ENCODE data around the gene ROGDI.

ROGDI gene, protein sequence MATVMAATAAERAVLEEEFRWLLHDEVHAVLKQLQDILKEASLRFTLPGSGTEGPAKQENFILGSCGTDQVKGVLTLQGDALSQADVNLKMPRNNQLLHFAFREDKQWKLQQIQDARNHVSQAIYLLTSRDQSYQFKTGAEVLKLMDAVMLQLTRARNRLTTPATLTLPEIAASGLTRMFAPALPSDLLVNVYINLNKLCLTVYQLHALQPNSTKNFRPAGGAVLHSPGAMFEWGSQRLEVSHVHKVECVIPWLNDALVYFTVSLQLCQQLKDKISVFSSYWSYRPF

DNA sequence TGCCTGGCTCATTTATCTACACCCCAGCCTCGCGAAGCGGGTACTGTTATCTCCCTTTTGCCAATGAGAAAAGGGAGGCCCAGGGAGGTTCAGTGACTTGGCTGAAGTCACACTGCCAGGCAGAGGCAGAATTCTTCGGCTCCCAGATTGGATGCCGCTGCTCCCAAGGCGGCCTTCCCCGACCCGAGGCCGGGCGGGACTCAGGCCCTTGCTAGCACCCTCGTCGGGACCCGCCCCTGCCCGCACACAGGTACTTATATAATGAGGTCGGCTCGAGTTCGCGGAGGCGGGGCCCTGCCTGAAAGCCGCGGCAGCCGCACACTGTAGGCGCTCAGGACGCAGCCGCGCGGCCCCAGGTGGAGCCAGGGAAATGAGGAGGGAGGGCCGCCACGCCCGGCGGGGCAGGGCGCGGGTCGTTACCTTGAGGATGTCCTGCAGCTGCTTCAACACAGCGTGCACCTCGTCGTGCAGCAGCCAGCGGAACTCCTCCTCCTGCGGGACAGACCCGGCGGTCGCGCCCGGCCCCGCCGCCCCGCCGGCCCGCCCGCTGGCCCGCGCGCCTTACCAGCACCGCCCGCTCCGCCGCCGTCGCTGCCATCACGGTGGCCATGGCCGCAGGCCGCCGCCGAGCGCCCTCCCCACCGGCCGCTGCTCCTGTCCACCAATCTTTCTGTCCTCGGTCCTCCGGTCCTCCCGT, at the start of gene ROGDI:
Gene ROGDI, minus strand, starts transcription at position 672 of the 697 bp plus-strand sequence. Its CDS starts 62 bp downstream, at position 610.
- no peak for DNase-seq

DNA sequence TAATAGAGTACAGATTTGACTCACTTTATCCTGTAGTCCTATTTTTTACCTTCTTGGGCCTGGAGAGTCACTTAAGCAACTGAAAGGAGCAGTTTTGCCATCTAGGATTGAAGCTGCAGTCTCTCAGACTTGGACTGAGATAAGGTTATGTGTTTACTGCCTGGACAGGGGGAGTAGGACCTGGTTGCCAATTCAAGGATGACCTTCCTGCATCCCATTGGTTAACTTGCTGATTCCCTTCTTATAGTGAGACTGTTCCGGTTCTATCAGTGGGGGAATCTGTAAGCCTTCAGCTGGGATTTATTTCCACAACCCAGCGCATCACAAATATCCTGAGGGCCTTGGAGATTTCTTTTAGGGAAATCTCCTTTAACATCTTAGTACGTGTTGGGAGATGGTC, 47.8 kb upstream of the ROGDI start:
- DNase-seq = no peak

DNA sequence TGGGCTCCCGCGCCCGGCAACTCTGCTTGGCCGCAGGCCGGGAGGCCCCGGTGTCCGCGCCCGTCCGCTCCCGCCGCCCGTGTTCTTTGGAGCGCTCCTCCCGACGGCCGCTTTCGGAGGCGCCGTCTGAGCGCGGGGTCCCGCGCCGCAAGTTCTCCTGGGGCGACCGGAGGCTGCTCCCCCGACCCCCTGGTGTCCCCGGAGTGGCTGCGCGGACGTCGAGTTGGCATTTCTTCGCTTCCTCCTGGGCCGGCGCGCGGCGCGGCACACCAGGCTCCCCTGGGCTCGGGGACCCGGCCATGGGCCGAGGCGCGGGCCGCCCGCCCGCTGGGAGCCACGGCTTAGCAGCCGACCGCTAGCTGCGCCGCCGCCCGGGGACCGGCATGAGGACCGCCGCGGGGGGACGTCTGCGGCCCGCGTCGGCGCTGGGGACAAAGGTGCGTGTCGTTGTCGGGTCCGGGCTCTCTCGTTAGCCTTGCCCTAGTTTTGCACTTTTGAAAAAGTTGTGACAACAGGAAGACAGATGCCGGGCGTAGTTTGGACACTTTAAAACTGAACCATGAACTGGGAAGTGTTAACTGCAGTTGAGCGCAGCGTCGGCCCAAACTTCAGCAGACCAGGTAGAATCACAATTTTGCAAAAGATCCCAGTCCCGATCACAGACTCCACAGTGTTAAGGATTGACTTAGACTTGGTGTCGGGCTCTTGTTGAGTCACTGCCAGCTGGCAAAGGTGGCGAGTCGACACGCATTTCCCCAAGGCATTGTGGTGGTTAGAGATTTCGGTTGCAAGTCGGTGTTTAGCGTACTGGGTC, 45.5 kb upstream of the ROGDI start:
- DNase-seq = peak in 1 of 2 donors; percentile 60

DNA sequence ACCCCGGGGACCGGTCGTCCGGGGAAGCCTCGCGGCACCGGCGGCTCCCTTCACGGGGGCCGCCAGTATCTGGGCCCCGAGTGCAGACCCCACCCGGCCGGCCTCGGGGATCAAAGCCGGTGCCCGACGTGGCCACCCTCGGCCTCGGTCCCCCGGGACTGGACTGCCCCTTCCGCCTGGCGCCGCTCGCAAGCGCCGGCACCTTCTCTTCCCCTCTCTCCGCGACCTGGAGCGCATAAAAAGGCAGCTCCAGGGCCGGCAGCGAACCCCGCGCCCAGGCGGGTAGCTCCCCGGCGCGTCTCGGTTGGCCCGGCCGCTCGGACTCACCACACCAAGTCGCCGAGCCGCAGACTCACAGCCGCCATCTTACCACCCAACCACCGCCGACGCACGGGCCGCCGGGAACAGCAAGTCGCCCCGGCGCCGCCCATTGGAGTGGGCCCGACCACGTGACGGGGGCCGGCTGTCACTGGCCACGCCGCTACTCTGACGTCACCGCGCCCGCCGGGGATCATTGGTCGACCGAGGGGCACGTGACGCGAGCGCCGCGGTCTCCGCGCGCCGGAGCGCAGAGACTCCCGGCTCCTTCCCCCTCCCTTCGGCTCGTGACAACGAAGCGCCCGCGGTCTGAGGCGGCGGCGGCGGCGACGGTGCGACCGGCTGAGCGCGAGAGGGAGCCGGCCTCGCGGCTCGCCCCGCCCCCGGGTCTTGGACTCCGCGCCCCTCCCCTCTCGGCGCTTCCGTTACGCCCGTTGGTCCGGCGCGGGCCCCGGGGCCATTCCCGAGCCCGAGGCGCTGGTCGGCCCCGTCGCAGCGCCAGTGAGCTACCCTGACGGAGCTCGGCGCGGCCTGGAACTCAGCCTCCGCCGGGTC, 44.7 kb upstream of the ROGDI start, which contains the start of the genes GLYR1 and UBN1:
Gene GLYR1, minus strand, starts transcription at position 388 of the 873 bp plus-strand sequence. Its CDS starts 23 bp downstream, at position 365.
Gene UBN1, plus strand, starts transcription at position 581 of the 873 bp plus-strand sequence. CDS start 5,437 bp downstream, outside the sequence.
- DNase-seq = peak; percentile 95 to 96

DNA sequence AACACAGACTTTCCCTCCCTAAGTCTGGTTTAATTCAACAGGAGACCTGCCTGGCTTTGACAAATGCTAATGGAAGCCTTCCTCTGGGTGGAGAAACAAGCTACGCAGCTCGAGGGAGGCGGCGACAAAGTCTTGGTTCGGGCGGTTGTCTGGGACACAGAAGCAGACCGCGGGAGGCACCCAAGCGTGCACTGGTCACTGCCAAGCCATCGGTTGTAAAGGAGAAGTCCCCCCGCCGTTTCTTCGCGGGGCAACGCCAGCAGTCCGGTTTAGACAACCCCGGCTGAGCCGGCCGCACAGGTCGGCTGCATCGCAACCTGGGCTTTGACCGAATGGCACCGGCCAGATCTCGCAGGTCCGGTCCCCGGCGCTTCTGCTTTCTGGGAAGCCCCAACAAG, 44.1 kb upstream of the ROGDI start:
- DNase-seq = no peak

DNA sequence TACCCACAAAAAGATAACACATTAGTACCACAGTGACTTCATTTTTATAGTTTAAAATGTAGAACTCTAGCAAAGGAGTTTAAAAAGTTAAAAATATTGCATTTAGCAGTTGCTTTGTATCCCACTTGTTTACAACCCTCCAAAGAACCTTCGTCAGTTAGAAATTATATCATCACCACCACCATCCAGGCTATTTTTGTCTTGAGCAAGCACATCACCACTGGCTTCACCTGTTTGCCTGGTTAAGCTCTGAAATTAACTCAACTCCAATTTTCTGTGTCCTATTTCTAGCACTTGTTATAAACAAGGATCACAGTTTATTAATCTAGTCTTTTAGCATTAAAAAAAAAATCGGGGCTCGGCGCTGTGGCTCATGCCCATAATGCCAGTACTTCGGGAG, 38.6 kb upstream of the ROGDI start:
- DNase-seq = no peak

DNA sequence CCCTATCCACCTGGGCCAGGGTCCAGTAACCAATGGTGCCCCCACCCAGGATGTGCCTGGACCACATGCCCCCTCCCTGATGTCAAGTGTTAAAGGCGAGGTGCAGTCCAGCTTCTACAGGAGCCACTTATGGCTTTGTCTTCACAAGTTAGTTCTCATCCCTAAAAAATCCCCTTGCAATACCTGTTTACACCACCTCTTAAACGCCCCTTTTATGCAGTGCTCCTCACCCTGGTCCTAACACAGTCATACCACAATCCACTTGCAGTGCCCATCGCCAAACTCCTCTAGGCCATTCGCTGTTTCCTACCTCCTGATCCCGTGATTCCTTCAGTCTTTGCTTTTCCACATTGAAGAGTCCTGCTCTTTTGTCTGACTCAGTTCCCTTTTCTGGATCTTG, 37.5 kb upstream of the ROGDI start:
- DNase-seq = no peak

DNA sequence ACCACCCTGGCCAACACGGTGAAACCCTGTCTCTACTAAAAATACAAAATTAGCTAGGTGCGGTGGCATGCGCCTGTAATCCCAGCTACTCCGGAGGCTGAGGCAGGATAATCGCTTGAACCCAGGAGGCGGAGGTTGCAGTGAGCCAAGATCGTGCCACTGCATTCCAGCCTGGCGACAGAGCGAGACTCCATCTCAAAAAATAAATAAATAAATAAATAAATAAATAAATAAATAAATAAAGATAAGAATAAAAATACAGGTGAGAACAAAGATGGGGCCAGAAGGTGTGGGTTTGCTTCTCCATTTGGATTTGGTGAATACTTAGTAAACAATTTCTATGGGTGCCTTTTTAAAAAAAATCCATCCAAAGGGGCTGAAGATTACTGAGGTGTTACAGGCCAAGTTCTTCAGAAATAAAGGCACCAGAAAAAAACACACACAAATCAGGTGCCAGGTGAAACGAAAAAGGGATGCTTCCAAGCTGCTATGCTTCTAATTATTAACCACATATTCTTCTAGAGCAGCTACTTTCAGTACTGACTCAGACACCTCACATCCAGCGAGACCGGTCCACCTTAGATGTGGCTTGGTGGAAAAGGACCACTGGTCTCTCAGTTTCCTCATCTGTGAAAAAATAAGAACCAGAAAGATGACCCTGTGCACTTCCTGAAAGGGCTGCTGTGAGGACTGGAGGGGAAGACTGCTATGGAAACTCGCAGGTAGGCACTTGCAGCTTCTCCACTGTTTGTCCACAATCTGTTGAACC, 35.5 kb upstream of the ROGDI start:
- DNase-seq = no peak

DNA sequence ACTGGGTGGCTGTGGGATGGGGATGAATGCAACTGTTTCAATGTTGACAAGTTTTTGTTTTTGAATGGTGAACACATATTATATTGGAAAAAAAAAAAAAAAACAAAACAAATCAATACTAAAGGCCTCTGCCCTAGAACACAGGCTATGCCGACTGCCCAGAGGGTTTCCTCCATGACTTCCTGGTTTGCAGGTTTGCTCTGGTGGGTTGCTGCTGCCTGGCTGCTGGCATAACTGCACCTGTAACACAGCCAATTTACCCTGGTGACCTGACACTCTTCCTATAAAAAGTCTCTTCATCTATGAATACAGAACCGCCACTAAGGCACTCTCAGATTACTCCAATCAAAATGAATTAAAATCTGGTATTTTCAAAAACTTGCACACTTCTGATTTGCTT, 34.3 kb upstream of the ROGDI start:
- no peak for DNase-seq

DNA sequence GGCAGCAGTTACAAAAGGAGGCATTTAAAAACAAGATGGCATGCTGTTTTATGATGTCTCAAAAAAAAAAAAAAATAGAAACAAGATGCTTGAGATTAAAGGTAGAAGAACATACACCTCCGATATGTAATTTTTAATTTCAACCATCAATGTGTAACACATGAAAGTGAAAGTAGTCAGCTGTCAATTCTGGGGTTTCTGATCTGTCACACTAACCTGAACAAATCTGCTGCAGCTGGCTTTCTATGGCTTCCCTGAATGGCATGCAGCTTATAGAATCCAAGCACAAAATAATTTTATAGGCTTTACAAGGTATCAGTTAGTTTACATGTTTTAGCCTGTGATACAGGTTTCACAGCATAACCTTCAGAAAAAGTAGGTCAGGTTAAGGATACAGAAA, 31.2 kb upstream of the ROGDI start:
- no peak for DNase-seq

DNA sequence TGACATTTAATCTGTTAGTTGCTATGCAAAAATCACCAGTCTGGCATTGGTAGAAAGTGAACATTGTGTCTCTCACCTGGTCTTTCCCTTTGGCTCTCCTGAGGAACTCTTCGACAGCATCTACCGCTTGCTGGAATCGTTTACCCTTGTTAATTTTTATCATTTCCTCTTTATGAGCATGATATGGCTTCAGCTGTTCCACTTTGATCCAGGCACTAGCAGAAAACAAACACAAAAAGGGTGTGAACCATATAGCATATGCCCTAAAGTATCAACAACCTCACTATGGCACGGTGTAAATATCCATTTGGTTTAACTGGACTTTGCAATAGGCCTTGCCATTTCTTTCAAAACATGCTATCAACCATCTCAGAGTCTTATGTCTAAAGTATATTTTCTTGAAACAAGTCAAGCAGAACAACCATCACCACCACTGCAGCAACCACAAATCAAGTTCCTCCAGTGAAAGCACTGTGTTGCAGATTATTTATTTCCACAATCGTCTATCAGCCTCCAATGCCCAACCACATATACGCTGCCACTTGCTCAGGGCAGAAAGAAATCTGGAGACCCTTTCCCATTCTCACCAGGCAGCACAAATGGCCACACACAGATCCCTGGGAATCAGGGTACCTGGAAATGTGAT, 30.4 kb upstream of the ROGDI start:
- no peak for DNase-seq

DNA sequence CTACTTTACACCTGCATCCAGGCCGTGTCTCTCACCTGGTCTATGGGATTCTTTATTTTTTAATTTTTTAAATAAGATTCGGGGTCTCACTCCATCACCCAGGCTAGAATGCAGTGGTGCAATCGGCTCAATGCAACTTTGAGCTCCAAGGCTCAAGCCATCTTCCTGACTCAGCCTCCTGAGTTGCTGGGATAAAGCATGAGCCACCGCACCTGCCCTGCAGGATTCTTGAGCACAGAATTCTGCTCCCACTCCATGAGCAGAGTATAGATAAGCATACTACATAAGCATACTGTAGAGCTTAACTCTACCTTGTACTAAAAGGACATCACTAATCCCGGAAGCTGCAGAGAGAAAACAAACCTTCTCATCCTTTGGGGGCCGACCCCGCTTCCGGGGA, 29.2 kb upstream of the ROGDI start:
- no peak for DNase-seq

DNA sequence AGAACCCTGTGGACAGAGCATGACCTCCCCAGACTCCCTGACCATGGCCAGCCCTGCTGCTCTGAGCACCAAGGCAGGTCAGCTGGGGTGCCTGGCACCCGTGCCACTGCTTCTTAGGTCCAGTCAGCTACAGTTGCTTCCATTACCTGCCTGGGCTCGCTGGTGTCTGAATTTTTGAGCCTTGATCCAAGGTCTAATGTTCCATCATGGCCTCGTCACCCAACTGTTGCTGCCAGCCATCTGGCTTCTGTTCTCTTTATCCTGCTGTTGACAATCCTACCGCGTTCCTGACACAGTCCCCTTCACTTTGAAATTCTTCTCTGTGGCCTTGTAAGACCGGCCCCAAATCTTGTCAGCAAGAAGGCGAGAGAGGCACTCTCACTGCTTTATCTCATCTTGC, 28.0 kb upstream of the ROGDI start:
- DNase-seq = no peak

DNA sequence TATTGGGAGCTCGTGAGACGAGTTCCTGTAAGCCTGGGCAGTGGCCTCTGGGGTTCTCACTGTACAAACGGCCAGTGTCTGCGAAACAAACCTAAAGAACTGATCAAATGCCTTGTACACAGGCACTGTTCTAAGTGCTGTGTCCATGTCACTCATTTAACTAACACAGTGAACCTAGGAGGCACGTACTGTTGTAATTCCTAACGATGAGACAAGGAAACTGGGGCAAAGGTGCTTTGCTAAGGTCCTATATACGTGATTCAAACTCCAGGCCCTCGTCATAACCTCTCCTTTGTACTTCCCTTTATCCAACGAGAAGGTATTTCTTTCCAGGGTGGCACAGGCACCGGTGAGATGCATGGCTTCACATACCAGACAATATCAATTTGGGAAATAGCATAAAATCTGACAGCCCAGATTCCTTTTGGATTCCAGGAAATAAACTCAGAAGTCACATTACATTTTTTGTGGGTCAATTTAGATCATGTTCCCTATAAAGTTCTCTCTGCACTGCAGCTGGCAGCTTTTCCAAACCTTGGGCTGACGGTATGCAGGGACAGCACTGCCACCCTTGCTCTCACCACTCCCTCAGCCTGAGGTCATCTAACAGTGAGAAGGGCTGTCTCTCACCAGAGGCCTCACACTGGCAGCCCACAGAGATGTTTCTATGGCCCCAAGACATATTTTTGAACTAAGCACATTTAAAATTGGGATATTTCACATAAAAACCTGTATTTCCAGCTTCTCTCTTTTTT, 26.3 kb upstream of the ROGDI start:
- no peak for DNase-seq

DNA sequence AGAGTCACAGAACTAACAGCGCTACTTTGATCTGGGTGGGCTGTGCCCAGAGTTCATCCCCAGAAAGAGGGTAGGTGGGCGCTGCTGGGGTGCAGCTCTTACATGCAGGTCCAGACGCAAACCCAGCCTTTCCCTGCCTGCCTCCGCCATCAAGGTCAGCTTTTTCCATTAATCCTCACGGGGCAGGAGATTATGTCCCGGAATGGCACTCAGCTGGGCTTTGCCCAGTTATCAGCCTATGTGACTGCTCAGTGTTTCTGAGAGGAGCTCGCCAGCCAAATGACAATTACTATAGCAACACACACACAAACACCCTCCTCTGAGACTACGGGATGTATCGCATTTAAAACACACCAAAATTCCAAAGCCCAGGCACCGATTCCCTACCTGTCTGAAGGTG, 24.5 kb upstream of the ROGDI start:
- DNase-seq = no peak

DNA sequence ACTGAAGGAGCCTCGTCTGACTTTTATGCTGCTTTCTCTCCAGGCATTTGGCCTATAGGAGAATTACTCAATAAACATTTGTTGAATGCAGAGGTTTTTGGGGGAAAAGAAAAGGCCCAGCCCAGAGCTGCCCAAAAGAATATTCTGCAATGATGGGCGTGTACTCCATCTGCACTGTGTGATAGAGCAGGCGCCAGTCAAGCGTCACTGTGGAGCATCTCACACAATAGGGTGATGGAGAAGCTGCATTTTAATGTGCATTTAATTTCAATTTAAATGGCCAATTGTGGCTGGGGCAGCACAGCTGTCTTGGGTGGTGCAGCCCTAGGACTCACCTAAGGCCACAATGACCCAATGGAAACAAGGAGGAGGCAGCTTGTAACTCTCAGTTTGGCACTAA, 24.1 kb upstream of the ROGDI start:
- DNase-seq = no peak

DNA sequence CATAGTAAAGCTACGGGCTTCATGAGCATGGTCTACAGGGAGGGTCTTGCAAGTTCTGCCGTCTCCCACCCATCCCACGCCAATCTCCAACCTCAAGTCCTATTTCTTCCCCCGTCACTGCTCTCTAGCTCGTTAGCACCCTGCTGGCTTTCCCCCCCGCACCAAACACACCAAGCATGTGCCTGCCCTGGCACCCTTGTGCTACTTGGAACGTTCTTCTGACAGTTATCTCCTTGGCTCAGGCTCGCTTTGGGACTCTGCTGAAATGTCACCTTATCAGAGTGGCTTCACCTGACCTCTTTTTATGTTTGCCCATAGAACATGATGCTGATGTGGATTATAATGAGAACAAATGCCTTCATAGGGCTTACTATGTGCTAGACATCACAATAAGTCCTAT, 22.8 kb upstream of the ROGDI start:
- no peak for DNase-seq

DNA sequence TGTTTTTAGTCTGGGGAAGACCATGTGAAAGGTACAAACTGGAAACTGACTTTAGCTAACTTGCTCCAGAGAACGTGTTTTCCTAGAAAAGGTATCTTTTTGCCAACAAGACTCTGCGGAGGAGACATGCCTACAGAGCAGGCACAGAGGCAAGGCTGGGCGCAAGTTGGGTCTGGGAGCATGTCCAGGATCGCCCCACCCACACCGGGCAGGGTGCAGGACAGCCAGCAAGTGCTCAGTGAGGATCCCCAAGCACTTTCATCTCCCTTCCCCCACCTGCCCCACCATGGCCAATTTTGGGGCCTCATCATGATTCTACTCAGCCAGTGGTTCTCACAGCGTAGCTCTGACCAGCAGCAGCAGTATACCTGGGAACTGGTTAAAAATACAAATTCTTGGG, 18.2 kb upstream of the ROGDI start:
- DNase-seq = no peak

DNA sequence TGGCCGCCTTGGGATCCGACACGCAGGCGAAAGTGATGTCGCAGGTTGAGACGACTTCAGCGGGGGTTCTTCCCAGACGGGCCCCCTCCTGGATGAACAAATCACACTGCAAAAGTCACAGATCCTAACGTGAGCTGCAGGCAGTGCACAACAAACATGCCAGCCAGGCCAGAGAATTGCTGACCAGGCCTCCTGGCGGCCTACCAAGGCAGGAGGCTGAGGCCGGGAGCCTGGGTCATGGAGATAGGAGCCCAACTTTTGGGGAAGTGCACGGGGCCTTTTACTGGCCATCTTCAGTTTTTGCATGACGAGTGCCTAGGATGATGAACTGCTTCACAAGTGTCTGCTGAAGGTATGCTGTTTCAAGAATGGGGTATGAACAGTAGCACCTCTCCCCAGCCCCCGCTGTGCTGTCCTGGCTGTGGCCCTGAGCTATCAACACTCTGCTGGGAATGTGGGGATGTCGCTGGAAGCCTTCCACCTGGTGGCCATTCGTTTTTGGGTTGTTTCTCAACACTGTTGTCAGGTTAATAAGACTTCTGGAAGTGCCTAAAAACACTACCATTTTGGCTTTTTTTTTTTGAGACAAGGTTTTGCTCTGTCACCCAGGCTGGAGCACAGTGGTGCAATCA, 12.2 kb upstream of the ROGDI start:
- no peak for DNase-seq

DNA sequence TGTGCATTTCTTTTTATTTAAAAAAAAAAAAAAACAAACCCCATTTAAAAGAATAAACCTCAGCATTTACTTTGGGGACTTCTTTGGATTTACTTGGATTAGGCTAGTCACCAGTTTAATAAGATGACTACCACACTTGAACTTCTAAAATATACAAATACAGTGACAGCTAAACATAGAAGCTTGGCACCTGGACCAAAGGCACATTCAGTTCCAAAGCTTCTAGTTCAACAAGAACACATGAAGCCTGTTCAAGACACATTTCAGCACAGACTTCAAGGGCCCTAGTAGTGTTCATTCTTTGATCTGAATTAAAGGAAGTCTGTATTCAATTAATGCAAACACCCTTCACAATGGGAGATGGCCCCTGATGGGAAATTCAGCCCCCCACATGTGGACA, 11.6 kb upstream of the ROGDI start:
- no peak for DNase-seq

All from bone marrow (tissue), 2 donors.